ENCODE measurements around the gene PHACTR1.

PHACTR1 gene

DNA sequence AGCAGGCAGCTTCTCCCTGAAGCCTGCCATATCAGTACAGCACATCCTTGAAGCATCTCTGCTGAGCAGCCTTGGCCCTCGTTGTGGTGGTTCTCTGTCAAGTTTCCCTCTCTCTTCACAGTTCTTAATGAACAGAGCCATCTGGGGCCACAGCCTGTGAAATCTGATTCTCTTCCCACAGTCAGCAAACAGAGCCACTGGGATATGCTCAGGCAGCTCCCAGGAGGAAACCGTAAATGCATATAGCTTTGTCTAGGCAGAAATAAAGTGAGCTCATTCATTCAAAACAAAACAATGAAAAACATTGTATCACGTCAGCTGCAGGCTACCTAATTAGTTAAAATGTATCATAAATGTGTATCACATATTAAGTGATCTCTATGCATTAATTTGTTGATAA lies 531.5 kb downstream of the PHACTR1 start:
- Histone ChIP-seq H3K4me3 (ENCODE audit: insufficient read depth, low read depth, low read length) (no peak overlapping the region), H3K36me3 (ENCODE audit: control insufficient read depth, insufficient read depth, low read length) (no peaks in the 10 kb centered on the region), H3K27ac (ENCODE audit: insufficient read depth, low read depth, low read length, poor library complexity, severe bottlenecking) (no peak overlapping the region), H3K27me3 (ENCODE audit: control insufficient read depth, insufficient read depth, low read length, poor library complexity, severe bottlenecking) (no peaks in the 10 kb centered on the region), H3K4me1 (ENCODE audit: control insufficient read depth, insufficient read depth, low read length) (peaks cover 15% of the 10 kb centered on the region), H3K9me3 (ENCODE audit: control insufficient read depth, low read length) (no peaks in the 10 kb centered on the region)
- 43 to 62% methylated on average over 3 of the region's 3 CpGs for WGBS, 2 experiments

- H3K9me3 ChIP-seq (ENCODE audit: control insufficient read depth, low read length), result no peaks in the 10 kb centered on the region
- no peaks in the 10 kb centered on the region for H3K27me3 ChIP-seq (ENCODE audit: control insufficient read depth, insufficient read depth, low read length, poor library complexity, severe bottlenecking)
- H3K4me3 ChIP-seq (ENCODE audit: insufficient read depth, low read depth, low read length), result no peak overlapping the region
- H3K36me3 ChIP-seq (ENCODE audit: control insufficient read depth, insufficient read depth, low read length), result no peaks in the 10 kb centered on the region
- peaks cover 15% of the 10 kb centered on the region for H3K4me1 ChIP-seq (ENCODE audit: control insufficient read depth, insufficient read depth, low read length)
- no peak overlapping the region for H3K27ac ChIP-seq (ENCODE audit: insufficient read depth, low read depth, low read length, poor library complexity, severe bottlenecking)
- WGBS, 2 experiments, result 87 to 89% methylated on average over 8 of the region's 8 CpGs
Measured at GRCh38 chr6:13248584-13248985, 532.0 kb downstream of the PHACTR1 start.

DNA sequence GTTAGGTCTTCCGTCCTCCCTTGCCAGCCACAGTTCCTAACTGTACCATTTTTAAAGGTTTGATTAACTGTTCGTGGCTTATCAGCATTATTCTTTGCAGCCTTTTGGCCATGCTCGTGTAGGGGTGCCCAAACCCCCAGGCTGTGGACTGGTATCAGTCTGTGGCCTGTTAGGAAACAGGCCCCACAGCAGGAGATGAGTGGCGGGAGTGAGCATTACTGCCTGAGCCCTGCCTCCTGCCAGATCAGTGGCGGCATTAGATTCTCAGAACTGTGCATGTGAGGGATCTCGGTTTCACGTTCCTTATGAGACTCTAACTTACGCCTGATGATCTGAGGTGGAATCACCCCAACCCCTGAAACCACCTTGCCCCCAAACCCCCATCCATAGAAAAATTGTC lies 532.4 kb downstream of the PHACTR1 start:
- Histone ChIP-seq H3K27me3 (ENCODE audit: control insufficient read depth, insufficient read depth, low read length, poor library complexity, severe bottlenecking) (no peaks in the 10 kb centered on the region), H3K4me1 (ENCODE audit: control insufficient read depth, insufficient read depth, low read length) (peaks cover 15% of the 10 kb centered on the region), H3K36me3 (ENCODE audit: control insufficient read depth, insufficient read depth, low read length) (no peaks in the 10 kb centered on the region), H3K27ac (ENCODE audit: insufficient read depth, low read depth, low read length, poor library complexity, severe bottlenecking) (no peak overlapping the region), H3K9me3 (ENCODE audit: control insufficient read depth, low read length) (no peaks in the 10 kb centered on the region), H3K4me3 (ENCODE audit: insufficient read depth, low read depth, low read length) (no peak overlapping the region)
- 86 to 88% methylated on average over 8 of the region's 8 CpGs for WGBS, 2 experiments

DNA sequence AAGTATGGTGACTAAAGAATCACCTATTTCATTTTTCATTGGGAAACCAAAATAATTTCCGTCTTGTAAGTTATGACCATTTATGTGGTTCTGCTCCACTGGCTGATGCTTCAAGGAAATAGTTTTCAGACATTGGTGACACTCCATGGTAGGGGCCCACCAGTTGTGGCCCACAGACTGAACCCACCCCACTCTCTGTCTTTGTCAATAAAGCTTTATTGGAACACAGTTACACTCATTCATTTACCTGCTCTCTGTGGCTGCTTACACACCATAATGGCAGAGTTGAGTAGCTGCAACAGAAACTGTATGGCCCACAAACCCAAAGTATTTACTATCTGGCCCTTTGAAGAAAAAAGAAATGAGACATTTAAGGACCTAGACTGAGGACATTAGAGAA lies 533.2 kb downstream of the PHACTR1 start:
- Histone ChIP-seq H3K4me3 (ENCODE audit: insufficient read depth, low read depth, low read length) (no peak overlapping the region), H3K27ac (ENCODE audit: insufficient read depth, low read depth, low read length, poor library complexity, severe bottlenecking) (no peak overlapping the region), H3K4me1 (ENCODE audit: control insufficient read depth, insufficient read depth, low read length) (peaks cover 15% of the 10 kb centered on the region), H3K36me3 (ENCODE audit: control insufficient read depth, insufficient read depth, low read length) (no peaks in the 10 kb centered on the region), H3K27me3 (ENCODE audit: control insufficient read depth, insufficient read depth, low read length, poor library complexity, severe bottlenecking) (no peaks in the 10 kb centered on the region), H3K9me3 (ENCODE audit: control insufficient read depth, low read length) (no peaks in the 10 kb centered on the region)
- 100% methylated on average over 1 of the region's 1 CpG for WGBS, 2 experiments

GRCh38 chr6:13250703-13251102 lies 534.1 kb downstream of the PHACTR1 start:
- WGBS, 2 experiments, result 89 to 90% methylated on average over 6 of the region's 6 CpGs
- H3K4me3 ChIP-seq (ENCODE audit: insufficient read depth, low read depth, low read length), result no peak overlapping the region
- H3K36me3 ChIP-seq (ENCODE audit: control insufficient read depth, insufficient read depth, low read length), result no peaks in the 10 kb centered on the region
- H3K27ac ChIP-seq (ENCODE audit: insufficient read depth, low read depth, low read length, poor library complexity, severe bottlenecking), result no peak overlapping the region
- H3K9me3 ChIP-seq (ENCODE audit: control insufficient read depth, low read length), result no peaks in the 10 kb centered on the region
- H3K4me1 ChIP-seq (ENCODE audit: control insufficient read depth, insufficient read depth, low read length), result peaks cover 15% of the 10 kb centered on the region
- H3K27me3 ChIP-seq (ENCODE audit: control insufficient read depth, insufficient read depth, low read length, poor library complexity, severe bottlenecking), result no peaks in the 10 kb centered on the region

GRCh38 chr6:13251242-13251641 lies 534.7 kb downstream of the PHACTR1 start:
- Histone ChIP-seq H3K9me3 (ENCODE audit: control insufficient read depth, low read length) (no peaks in the 10 kb centered on the region), H3K27me3 (ENCODE audit: control insufficient read depth, insufficient read depth, low read length, poor library complexity, severe bottlenecking) (no peaks in the 10 kb centered on the region), H3K4me1 (ENCODE audit: control insufficient read depth, insufficient read depth, low read length) (peaks cover 15% of the 10 kb centered on the region), H3K4me3 (ENCODE audit: insufficient read depth, low read depth, low read length) (no peak overlapping the region), H3K27ac (ENCODE audit: insufficient read depth, low read depth, low read length, poor library complexity, severe bottlenecking) (no peak overlapping the region), H3K36me3 (ENCODE audit: control insufficient read depth, insufficient read depth, low read length) (no peaks in the 10 kb centered on the region)
- WGBS, 2 experiments, result 80 to 81% methylated on average over 9 of the region's 9 CpGs

- Histone ChIP-seq H3K4me1 (ENCODE audit: control insufficient read depth, insufficient read depth, low read length) (peaks cover 13% of the 10 kb centered on the region), H3K4me3 (ENCODE audit: insufficient read depth, low read depth, low read length) (no peak overlapping the region), H3K9me3 (ENCODE audit: control insufficient read depth, low read length) (no peaks in the 10 kb centered on the region), H3K36me3 (ENCODE audit: control insufficient read depth, insufficient read depth, low read length) (no peaks in the 10 kb centered on the region), H3K27ac (ENCODE audit: insufficient read depth, low read depth, low read length, poor library complexity, severe bottlenecking) (no peak overlapping the region), H3K27me3 (ENCODE audit: control insufficient read depth, insufficient read depth, low read length, poor library complexity, severe bottlenecking) (no peaks in the 10 kb centered on the region)
- WGBS, 2 experiments, result 94 to 96% methylated on average over 5 of the region's 5 CpGs
Measured at GRCh38 chr6:13252790-13253189, 536.2 kb downstream of the PHACTR1 start.

DNA sequence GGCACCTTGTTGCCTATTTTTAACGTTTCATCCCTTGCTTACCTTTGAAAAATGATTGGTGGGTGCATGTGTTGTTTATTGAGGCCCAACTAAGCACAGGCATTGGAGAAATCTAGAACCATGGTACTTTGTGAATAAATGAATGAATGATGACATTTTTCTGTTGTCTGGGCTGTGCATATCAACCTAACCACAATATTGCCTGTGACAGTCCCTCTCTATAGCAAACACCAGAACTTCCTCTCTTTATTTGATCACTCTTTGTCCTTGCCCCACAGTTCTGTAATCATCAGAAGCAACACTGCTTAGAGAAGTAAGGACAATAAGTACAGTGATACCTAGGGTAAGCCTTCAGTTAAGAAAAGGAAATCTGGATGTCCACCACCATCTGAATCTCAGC lies 536.7 kb downstream of the PHACTR1 start:
- WGBS, 2 experiments, result 94 to 97% methylated on average over 1 of the region's 1 CpG

DNA sequence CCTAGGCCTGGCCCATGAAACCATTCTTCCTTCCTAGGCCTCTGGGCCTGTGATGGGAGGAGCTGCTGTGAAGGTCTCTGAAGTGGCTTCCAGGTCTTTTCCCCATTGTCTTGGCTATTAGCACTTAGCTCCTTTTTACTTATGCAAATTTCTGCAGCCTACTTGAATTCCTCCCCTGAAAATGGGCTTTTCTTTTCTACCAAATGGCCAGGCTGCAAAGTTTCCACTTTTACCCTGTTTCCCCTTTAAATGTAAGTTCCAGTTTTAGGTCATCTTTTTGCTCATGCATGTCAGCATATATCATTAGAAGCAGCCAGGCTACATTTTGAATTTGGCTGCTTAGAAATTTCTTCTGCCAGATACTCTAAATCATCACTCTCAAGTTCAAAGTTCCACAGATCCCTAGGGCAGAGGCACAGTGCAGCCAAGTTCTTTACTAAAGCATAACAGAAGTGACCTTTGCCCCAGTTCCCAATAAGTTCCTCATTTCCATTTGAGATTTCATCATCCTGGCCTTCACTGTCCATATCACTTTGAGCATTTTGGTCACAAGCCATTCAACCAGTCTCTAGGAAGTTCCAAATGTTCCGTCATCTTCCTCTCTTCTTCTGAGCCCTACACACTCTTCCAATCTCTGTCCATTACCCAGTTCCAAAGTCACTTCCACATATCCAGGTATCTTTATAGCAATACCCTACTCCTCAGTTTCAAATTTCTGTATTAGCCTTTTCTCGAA lies 539.9 kb downstream of the PHACTR1 start:
- Histone ChIP-seq H3K36me3 (ENCODE audit: control insufficient read depth, insufficient read depth, low read length) (no peaks in the 10 kb centered on the region), H3K27ac (ENCODE audit: insufficient read depth, low read depth, low read length, poor library complexity, severe bottlenecking) (no peak overlapping the region), H3K4me3 (ENCODE audit: insufficient read depth, low read depth, low read length) (no peak overlapping the region), H3K27me3 (ENCODE audit: control insufficient read depth, insufficient read depth, low read length, poor library complexity, severe bottlenecking) (no peaks in the 10 kb centered on the region), H3K4me1 (ENCODE audit: control insufficient read depth, insufficient read depth, low read length) (peaks cover 5% of the 10 kb centered on the region), H3K9me3 (ENCODE audit: control insufficient read depth, low read length) (no peaks in the 10 kb centered on the region)
- 87 to 95% methylated on average over 2 of the region's 2 CpGs for WGBS, 2 experiments

More for the DNA sequence above, 536.7 kb downstream of the PHACTR1 start:
- Histone ChIP-seq H3K36me3 (ENCODE audit: control insufficient read depth, insufficient read depth, low read length) (no peaks in the 10 kb centered on the region), H3K9me3 (ENCODE audit: control insufficient read depth, low read length) (no peaks in the 10 kb centered on the region), H3K4me3 (ENCODE audit: insufficient read depth, low read depth, low read length) (no peak overlapping the region), H3K4me1 (ENCODE audit: control insufficient read depth, insufficient read depth, low read length) (peaks cover 9% of the 10 kb centered on the region), H3K27ac (ENCODE audit: insufficient read depth, low read depth, low read length, poor library complexity, severe bottlenecking) (no peak overlapping the region), H3K27me3 (ENCODE audit: control insufficient read depth, insufficient read depth, low read length, poor library complexity, severe bottlenecking) (no peaks in the 10 kb centered on the region)

- H3K36me3 ChIP-seq (ENCODE audit: control insufficient read depth, insufficient read depth, low read length), result no peaks in the 10 kb centered on the region
- H3K27me3 ChIP-seq (ENCODE audit: control insufficient read depth, insufficient read depth, low read length, poor library complexity, severe bottlenecking), result no peaks in the 10 kb centered on the region
- no peak overlapping the region for H3K27ac ChIP-seq (ENCODE audit: insufficient read depth, low read depth, low read length, poor library complexity, severe bottlenecking)
- H3K4me3 ChIP-seq (ENCODE audit: insufficient read depth, low read depth, low read length), result no peak overlapping the region
- WGBS, 2 experiments, result 95 to 100% methylated on average over 2 to 3 of the region's 3 CpGs
- peaks cover 5% of the 10 kb centered on the region for H3K4me1 ChIP-seq (ENCODE audit: control insufficient read depth, insufficient read depth, low read length)
- H3K9me3 ChIP-seq (ENCODE audit: control insufficient read depth, low read length), result no peaks in the 10 kb centered on the region
Measured at GRCh38 chr6:13259393-13259792, 542.8 kb downstream of the PHACTR1 start.
